ENCODE data around the gene ARRDC1.
"Not testable (repeated sequence)": the region's sequence is repeated elsewhere in the genome, so short reads cannot be mapped to it uniquely, and the experiment has no call there.

The ARRDC1 gene

GRCh38 chr9:137611623-137612609 lies 6.4 kb downstream of the ARRDC1 start:
- DNase-seq (ENCODE audit: low read depth in 1 of 2, low spot score in 1 of 2): no peak

GRCh38 chr9:137612741-137613142 lies 7.3 kb downstream of the ARRDC1 start:
- no peak for DNase-seq (ENCODE audit: low read depth in 1 of 2, low spot score in 1 of 2)

GRCh38 chr9:137613259-137613658 lies 7.8 kb downstream of the ARRDC1 start:
- no peak for DNase-seq (ENCODE audit: low read depth in 1 of 2, low spot score in 1 of 2)

- DNase-seq (ENCODE audit: low read depth in 1 of 2, low spot score in 1 of 2): no peak
Observed at GRCh38 chr9:137613738-137614523, 8.4 kb downstream of the ARRDC1 start.

- DNase-seq (ENCODE audit: low read depth in 1 of 2, low spot score in 1 of 2): no peak
Observed at GRCh38 chr9:137614631-137615386, 9.3 kb downstream of the ARRDC1 start.

GRCh38 chr9:137615387-137615871 lies 9.9 kb downstream of the ARRDC1 start:
- no peak for DNase-seq (ENCODE audit: low read depth in 1 of 2, low spot score in 1 of 2)

GRCh38 chr9:137618105-137619067 lies 12.9 kb downstream of the ARRDC1 start, which contains the start of gene EHMT1:
Gene EHMT1, plus strand, starts transcription at chr9:137619005. Its CDS starts 24 bp downstream, at chr9:137619029.
- DNase-seq (ENCODE audit: low read depth in 1 of 2, low spot score in 1 of 2): peak; percentile 89 to 92

GRCh38 chr9:137619240-137620047 lies 14.0 kb downstream of the ARRDC1 start:
- DNase-seq (ENCODE audit: low read depth in 1 of 2, low spot score in 1 of 2): no peak

- no peak for DNase-seq (ENCODE audit: low read depth in 1 of 2, low spot score in 1 of 2)
Observed at GRCh38 chr9:137620048-137620405, 14.5 kb downstream of the ARRDC1 start.

GRCh38 chr9:137620581-137620980 lies 15.1 kb downstream of the ARRDC1 start:
- no peak for DNase-seq (ENCODE audit: low read depth in 1 of 2, low spot score in 1 of 2)

- no peak for DNase-seq (ENCODE audit: low read depth in 1 of 2, low spot score in 1 of 2)
Observed at GRCh38 chr9:137621131-137621757, 15.8 kb downstream of the ARRDC1 start.

GRCh38 chr9:137622211-137622610 lies 16.7 kb downstream of the ARRDC1 start:
- not testable (repeated sequence) for DNase-seq (ENCODE audit: low read depth in 1 of 2, low spot score in 1 of 2)

GRCh38 chr9:137626464-137626863 lies 21.0 kb downstream of the ARRDC1 start:
- no peak for DNase-seq (ENCODE audit: low read depth in 1 of 2, low spot score in 1 of 2)

GRCh38 chr9:137627406-137627805 lies 21.9 kb downstream of the ARRDC1 start:
- DNase-seq (ENCODE audit: low read depth in 1 of 2, low spot score in 1 of 2): not testable (repeated sequence)

- no peak for DNase-seq (ENCODE audit: low read depth in 1 of 2, low spot score in 1 of 2)
Observed at GRCh38 chr9:137630126-137630525, 24.6 kb downstream of the ARRDC1 start.

GRCh38 chr9:137630679-137631078 lies 25.2 kb downstream of the ARRDC1 start:
- DNase-seq (ENCODE audit: low read depth in 1 of 2, low spot score in 1 of 2): no peak

- no peak for DNase-seq (ENCODE audit: low read depth in 1 of 2, low spot score in 1 of 2)
Observed at GRCh38 chr9:137631345-137632229, 26.1 kb downstream of the ARRDC1 start.
